ENCODE data around the gene TMEM161A.

The TMEM161A gene

GRCh38 chr19:19120308-19121231 lies 17.7 kb downstream of the TMEM161A start:
- H3K27ac ChIP-seq (ENCODE audit: low read depth, low read length, severe bottlenecking), result no peak overlapping the region
- H3K36me3 ChIP-seq (ENCODE audit: control insufficient read depth, insufficient read depth, low read length), result peaks cover 30% of the 10 kb centered on the region
- no peak overlapping the region for H3K4me3 ChIP-seq (ENCODE audit: extremely low read depth, insufficient read depth, low read length, poor library complexity, severe bottlenecking)
- 76 to 84% methylated on average over 23 to 24 of the region's 39 CpGs for WGBS, 2 experiments (ENCODE audit: insufficient coverage in 2 of 2)
- H3K4me1 ChIP-seq (ENCODE audit: control insufficient read depth, insufficient read depth, low read length, poor library complexity, severe bottlenecking), result no peaks in the 10 kb centered on the region
- peaks cover 12% of the 10 kb centered on the region for H3K9me3 ChIP-seq (ENCODE audit: control insufficient read depth, low read length)

DNA sequence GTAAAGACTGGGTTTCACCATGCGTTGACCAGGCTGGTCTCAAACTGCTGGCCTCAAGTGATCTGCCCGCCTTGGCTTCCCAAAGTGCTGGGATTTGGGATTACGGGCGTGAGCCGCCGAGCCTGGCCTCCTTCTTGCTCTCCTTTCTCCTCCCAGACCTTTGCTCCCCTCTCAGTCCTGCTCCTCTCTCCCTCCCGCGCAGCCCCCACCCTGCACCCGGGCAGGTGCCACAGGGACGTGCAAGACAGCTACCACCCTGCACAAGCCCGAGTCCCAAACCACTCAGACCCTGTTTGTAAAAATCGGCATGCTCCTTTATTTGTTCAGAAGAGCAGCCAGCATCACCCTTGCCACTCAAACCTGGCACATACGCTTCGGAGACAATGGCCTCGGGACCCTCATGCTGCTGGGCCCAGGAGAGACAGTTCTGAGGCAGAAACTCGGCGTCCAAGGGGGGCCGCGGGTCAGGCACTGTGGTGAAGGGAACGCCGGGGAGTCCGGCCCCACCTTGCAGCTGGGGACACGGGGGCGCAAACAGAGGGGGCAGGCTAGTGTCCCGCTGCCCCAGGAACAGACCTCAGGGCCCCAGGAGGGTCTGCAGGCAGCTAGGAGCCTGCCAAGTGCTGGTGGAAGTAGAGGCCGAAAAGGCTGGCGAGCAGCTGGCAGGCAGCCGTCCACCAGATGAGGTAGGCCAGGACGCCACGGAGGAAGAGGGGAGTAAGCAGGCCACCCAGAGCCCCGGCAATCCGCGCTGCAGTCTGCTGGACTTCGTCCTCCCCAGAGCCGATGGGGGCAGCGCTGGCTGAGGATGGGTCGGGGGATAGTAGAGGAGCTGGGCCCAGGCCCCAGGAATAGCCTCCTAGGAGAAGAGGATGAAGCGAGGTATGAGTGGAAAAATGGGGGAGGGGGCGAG lies 18.7 kb downstream of the TMEM161A start:
- WGBS, 2 experiments (ENCODE audit: insufficient coverage in 2 of 2), result 95% methylated on average over 27 to 35 of the region's 39 CpGs
- no peaks in the 10 kb centered on the region for H3K4me1 ChIP-seq (ENCODE audit: control insufficient read depth, insufficient read depth, low read length, poor library complexity, severe bottlenecking)
- H3K9me3 ChIP-seq (ENCODE audit: control insufficient read depth, low read length), result peaks cover 12% of the 10 kb centered on the region
- no peak overlapping the region for H3K27ac ChIP-seq (ENCODE audit: low read depth, low read length, severe bottlenecking)
- no peak overlapping the region for H3K4me3 ChIP-seq (ENCODE audit: extremely low read depth, insufficient read depth, low read length, poor library complexity, severe bottlenecking)
- peaks cover 30% of the 10 kb centered on the region for H3K36me3 ChIP-seq (ENCODE audit: control insufficient read depth, insufficient read depth, low read length)

GRCh38 chr19:19115954-19116353 lies 22.3 kb downstream of the TMEM161A start:
- peaks cover 4% of the 10 kb centered on the region for H3K4me1 ChIP-seq (ENCODE audit: control insufficient read depth, insufficient read depth, low read length, poor library complexity, severe bottlenecking)
- 79 to 88% methylated on average over 7 of the region's 9 CpGs for WGBS, 2 experiments (ENCODE audit: insufficient coverage in 2 of 2)
- H3K4me3 ChIP-seq (ENCODE audit: extremely low read depth, insufficient read depth, low read length, poor library complexity, severe bottlenecking), result no peak overlapping the region
- peaks cover 15% of the 10 kb centered on the region for H3K36me3 ChIP-seq (ENCODE audit: control insufficient read depth, insufficient read depth, low read length)
- no peak overlapping the region for H3K27ac ChIP-seq (ENCODE audit: low read depth, low read length, severe bottlenecking)
- no peaks in the 10 kb centered on the region for H3K9me3 ChIP-seq (ENCODE audit: control insufficient read depth, low read length)

DNA sequence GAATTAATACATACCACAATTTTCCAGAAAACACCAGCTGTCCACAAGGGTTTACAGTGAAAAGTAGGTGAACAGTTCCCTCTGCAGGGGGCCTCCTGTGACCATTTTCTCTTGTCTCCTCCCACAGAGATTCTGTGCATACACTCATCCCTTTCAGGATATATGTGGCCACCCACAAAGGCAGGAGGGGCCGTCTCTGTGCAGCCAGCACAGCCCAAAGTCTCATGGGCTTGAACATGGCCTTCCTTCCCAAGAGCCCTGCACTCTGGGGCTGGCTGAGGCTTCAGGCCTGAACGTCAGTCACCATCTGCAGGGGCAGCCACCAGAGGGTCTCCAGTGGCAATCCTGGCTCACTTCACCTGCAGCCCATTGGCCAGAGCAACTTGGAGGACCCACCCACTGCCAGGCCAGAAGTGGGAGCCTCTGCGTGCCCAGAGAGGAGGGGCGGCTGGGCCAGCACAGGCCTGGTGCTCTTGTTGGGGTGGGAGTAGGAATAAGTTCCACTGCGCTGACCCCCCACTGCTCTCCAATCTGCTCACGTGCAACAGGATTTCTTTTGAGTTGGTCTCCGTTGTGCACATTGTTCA lies 25.1 kb downstream of the TMEM161A start:
- H3K4me1 ChIP-seq (ENCODE audit: control insufficient read depth, insufficient read depth, low read length, poor library complexity, severe bottlenecking), result peaks cover 9% of the 10 kb centered on the region
- H3K27ac ChIP-seq (ENCODE audit: low read depth, low read length, severe bottlenecking), result no peak overlapping the region
- H3K36me3 ChIP-seq (ENCODE audit: control insufficient read depth, insufficient read depth, low read length), result no peaks in the 10 kb centered on the region
- H3K4me3 ChIP-seq (ENCODE audit: extremely low read depth, insufficient read depth, low read length, poor library complexity, severe bottlenecking), result no peak overlapping the region
- WGBS, 2 experiments (ENCODE audit: insufficient coverage in 2 of 2), result 44 to 74% methylated on average over 5 of the region's 7 CpGs
- no peaks in the 10 kb centered on the region for H3K9me3 ChIP-seq (ENCODE audit: control insufficient read depth, low read length)

DNA sequence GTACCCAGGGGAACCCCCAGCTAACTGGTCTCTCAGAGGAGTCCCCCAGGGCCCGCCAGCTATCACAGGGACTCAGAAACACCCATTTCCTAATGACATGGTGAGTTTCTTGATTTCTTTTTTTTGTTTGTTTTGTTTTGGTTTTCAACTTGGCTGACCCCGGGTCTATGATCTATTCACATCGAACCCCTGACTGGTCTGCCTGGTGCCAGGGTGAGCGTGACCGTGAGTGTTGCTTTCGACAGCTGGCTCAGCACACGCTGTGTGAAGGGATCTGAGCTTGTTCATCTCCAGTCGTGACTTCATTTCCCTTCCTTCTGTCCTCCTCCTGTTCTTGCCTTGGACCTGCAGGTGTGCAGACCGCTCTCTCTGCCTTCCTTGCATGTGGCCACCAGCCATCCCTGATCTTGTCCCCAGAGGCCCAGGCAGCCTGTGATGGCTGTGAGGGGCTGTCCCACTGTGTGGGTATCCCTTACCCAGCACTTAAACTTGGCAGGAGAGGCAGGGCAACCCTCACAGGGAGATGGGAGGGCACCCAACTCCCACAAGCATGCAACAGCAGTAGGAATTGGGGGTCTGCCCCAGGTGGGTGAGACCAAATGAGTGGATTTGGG lies 26.2 kb downstream of the TMEM161A start:
- Histone ChIP-seq H3K4me3 (ENCODE audit: extremely low read depth, insufficient read depth, low read length, poor library complexity, severe bottlenecking) (no peak overlapping the region), H3K36me3 (ENCODE audit: control insufficient read depth, insufficient read depth, low read length) (no peaks in the 10 kb centered on the region), H3K9me3 (ENCODE audit: control insufficient read depth, low read length) (no peaks in the 10 kb centered on the region), H3K27ac (ENCODE audit: low read depth, low read length, severe bottlenecking) (no peak overlapping the region), H3K4me1 (ENCODE audit: control insufficient read depth, insufficient read depth, low read length, poor library complexity, severe bottlenecking) (peaks cover 9% of the 10 kb centered on the region)
- 89 to 92% methylated on average over 8 to 9 of the region's 9 CpGs for WGBS, 2 experiments (ENCODE audit: insufficient coverage in 2 of 2)

- H3K36me3 ChIP-seq (ENCODE audit: control insufficient read depth, insufficient read depth, low read length), result no peaks in the 10 kb centered on the region
- WGBS, 2 experiments (ENCODE audit: insufficient coverage in 2 of 2), result 83 to 88% methylated on average over 15 of the region's 15 CpGs
- no peak overlapping the region for H3K27ac ChIP-seq (ENCODE audit: low read depth, low read length, severe bottlenecking)
- peaks cover 9% of the 10 kb centered on the region for H3K4me1 ChIP-seq (ENCODE audit: control insufficient read depth, insufficient read depth, low read length, poor library complexity, severe bottlenecking)
- no peaks in the 10 kb centered on the region for H3K9me3 ChIP-seq (ENCODE audit: control insufficient read depth, low read length)
- H3K4me3 ChIP-seq (ENCODE audit: extremely low read depth, insufficient read depth, low read length, poor library complexity, severe bottlenecking), result no peak overlapping the region
Measured at GRCh38 chr19:19111136-19111835, 27.0 kb downstream of the TMEM161A start.

GRCh38 chr19:19110410-19111135 lies 27.7 kb downstream of the TMEM161A start:
- Histone ChIP-seq H3K27ac (ENCODE audit: low read depth, low read length, severe bottlenecking) (no peak overlapping the region), H3K4me3 (ENCODE audit: extremely low read depth, insufficient read depth, low read length, poor library complexity, severe bottlenecking) (no peak overlapping the region)
- WGBS, 2 experiments (ENCODE audit: insufficient coverage in 2 of 2), result 44 to 45% methylated on average over 62 to 66 of the region's 66 CpGs

DNA sequence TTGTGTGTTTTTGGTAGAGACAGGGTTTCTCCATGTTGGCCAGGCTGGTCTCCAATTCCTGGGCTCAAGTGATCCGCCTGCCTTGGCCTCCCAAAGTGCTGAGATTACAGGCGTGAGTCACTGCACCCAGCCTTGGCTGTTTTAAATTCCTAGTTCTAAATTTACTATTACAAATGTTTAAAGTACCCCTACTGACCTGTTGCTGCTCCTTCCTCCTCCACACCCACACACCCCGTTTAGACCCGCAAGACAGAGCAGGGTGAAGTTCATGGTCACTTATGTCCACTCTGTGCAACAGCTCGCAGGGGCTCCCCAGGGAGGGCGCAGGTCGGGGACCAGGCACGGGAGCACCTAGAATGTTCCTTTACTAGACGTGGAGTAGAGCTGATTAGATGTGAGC lies 28.7 kb downstream of the TMEM161A start:
- Histone ChIP-seq H3K27ac (ENCODE audit: low read depth, low read length, severe bottlenecking) (no peak overlapping the region), H3K4me1 (ENCODE audit: control insufficient read depth, insufficient read depth, low read length, poor library complexity, severe bottlenecking) (peaks cover 9% of the 10 kb centered on the region), H3K9me3 (ENCODE audit: control insufficient read depth, low read length) (no peaks in the 10 kb centered on the region), H3K36me3 (ENCODE audit: control insufficient read depth, insufficient read depth, low read length) (no peaks in the 10 kb centered on the region), H3K4me3 (ENCODE audit: extremely low read depth, insufficient read depth, low read length, poor library complexity, severe bottlenecking) (no peak overlapping the region)
- WGBS, 2 experiments (ENCODE audit: insufficient coverage in 2 of 2), result 92 to 96% methylated on average over 6 of the region's 9 CpGs

More at GRCh38 chr19:19110410-19111135, 27.7 kb downstream of the TMEM161A start:
- Histone ChIP-seq H3K9me3 (ENCODE audit: control insufficient read depth, low read length) (no peaks in the 10 kb centered on the region), H3K4me1 (ENCODE audit: control insufficient read depth, insufficient read depth, low read length, poor library complexity, severe bottlenecking) (peaks cover 9% of the 10 kb centered on the region), H3K36me3 (ENCODE audit: control insufficient read depth, insufficient read depth, low read length) (no peaks in the 10 kb centered on the region)

DNA sequence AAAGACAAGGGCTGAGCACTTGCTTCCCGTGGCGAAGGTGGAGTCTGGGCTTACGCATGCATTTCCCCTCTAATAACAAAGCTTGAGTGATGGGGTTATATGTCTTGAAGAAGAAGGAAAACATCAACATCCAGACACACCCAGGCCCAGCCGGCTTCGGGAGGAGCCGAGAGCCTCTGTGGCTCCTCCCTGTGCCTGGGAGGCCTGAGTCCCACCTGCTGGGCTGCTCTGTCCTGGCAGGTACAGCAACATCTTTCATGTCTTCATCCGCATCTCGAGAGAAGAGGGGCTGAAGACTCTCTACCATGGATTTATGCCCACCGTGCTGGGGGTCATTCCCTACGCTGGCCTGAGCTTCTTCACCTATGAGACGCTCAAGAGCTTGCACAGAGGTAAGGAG lies 30.6 kb downstream of the TMEM161A start:
- 83 to 86% methylated on average over 7 to 8 of the region's 11 CpGs for WGBS, 2 experiments (ENCODE audit: insufficient coverage in 2 of 2)
- no peak overlapping the region for H3K27ac ChIP-seq (ENCODE audit: low read depth, low read length, severe bottlenecking)
- peaks cover 5% of the 10 kb centered on the region for H3K4me1 ChIP-seq (ENCODE audit: control insufficient read depth, insufficient read depth, low read length, poor library complexity, severe bottlenecking)
- H3K9me3 ChIP-seq (ENCODE audit: control insufficient read depth, low read length), result no peaks in the 10 kb centered on the region
- H3K36me3 ChIP-seq (ENCODE audit: control insufficient read depth, insufficient read depth, low read length), result no peaks in the 10 kb centered on the region
- H3K4me3 ChIP-seq (ENCODE audit: extremely low read depth, insufficient read depth, low read length, poor library complexity, severe bottlenecking), result no peak overlapping the region
